Type B pancreatic cell (in vitro differentiated cells): ENCODE results near the gene SCN3A. TPM values are rescaled to one million over a fixed set of nuclear protein-coding genes. Genes with fewer than 3 reads are reported as not detected.

ENCODE experiments used
- DNase-seq: peaks from one replicate; pipeline ENCODE4 v3.0.0; 2021; ENCODE audit warnings: mixed read lengths; ENCODE audit not compliant: unreplicated experiment; ENCODE audit errors: extremely low spot score
- H3K27ac Mint-ChIP-seq: 2 replicates; pipeline ENCODE4 v1.8.0; 2021; ENCODE audit warnings: mild to moderate bottlenecking, mixed read lengths
- H3K27me3 Mint-ChIP-seq: 2 replicates; pipeline ENCODE4 v1.8.0; 2021; ENCODE audit warnings: mixed read lengths
- H3K36me3 Mint-ChIP-seq: 2 replicates; pipeline ENCODE4 v1.8.0; 2021; ENCODE audit warnings: mixed read lengths
- H3K4me1 Mint-ChIP-seq: one replicate; pipeline ENCODE4 v1.8.0; 2021; ENCODE audit warnings: mixed read lengths; ENCODE audit not compliant: unreplicated experiment
- H3K4me3 Mint-ChIP-seq: 2 replicates; pipeline ENCODE4 v1.8.0; 2021; ENCODE audit warnings: mild to moderate bottlenecking, mixed read lengths
- H3K9me3 Mint-ChIP-seq: 2 replicates; pipeline ENCODE4 v1.8.0; 2021; ENCODE audit warnings: mixed read lengths
- CTCF ChIP-seq: fragments of 200-600 bp; sonication (generic); conservative IDR thresholded peaks from 2 replicates; pipeline ENCODE4 v1.5.0; 2021; ENCODE audit warnings: antibody characterized with exemption, mild to moderate bottlenecking
- total RNA-seq: library from RNA; stranded (reverse); gene quantifications from 2 replicates; pipeline ENCODE4 v1.2.1, GENCODE V29; 2021; ENCODE audit warnings: low replicate concordance

The SCN3A gene
- total RNA-seq, 1 donor from 2014 or later, result 2.8 TPM

- no peak for DNase-seq
- no peak overlapping the region for H3K4me3 Mint-ChIP-seq
- no peaks in the 10 kb centered on the region for H3K9me3 Mint-ChIP-seq
These were observed 82.9 kb downstream of the SCN3A start for GRCh38 chr2:165120740-165121467.

GRCh38 chr2:165115258-165115657 lies 88.6 kb downstream of the SCN3A start:
- H3K36me3 Mint-ChIP-seq, result no peaks in the 10 kb centered on the region
- no peak overlapping the region for H3K27ac Mint-ChIP-seq
- H3K4me1 Mint-ChIP-seq, result no peaks in the 10 kb centered on the region
- no peaks in the 10 kb centered on the region for H3K27me3 Mint-ChIP-seq
- DNase-seq, result no peak
- H3K4me3 Mint-ChIP-seq, result no peak overlapping the region
- H3K9me3 Mint-ChIP-seq, result no peaks in the 10 kb centered on the region
- TF ChIP-seq CTCF, result no peak

More at GRCh38 chr2:165120740-165121467, 82.9 kb downstream of the SCN3A start:
- no peaks in the 10 kb centered on the region for H3K27me3 Mint-ChIP-seq
- H3K36me3 Mint-ChIP-seq, result no peaks in the 10 kb centered on the region
- H3K4me1 Mint-ChIP-seq, result no peaks in the 10 kb centered on the region
- TF ChIP-seq CTCF, result no peak
- no peak overlapping the region for H3K27ac Mint-ChIP-seq

GRCh38 chr2:165114346-165114939 lies 89.4 kb downstream of the SCN3A start:
- H3K27ac Mint-ChIP-seq, result peak overlapping the region; percentile 10
- DNase-seq, result no peak
- no peak for TF ChIP-seq CTCF
- no peaks in the 10 kb centered on the region for H3K9me3 Mint-ChIP-seq
- H3K27me3 Mint-ChIP-seq, result no peaks in the 10 kb centered on the region
- no peak overlapping the region for H3K4me3 Mint-ChIP-seq
- H3K4me1 Mint-ChIP-seq, result no peaks in the 10 kb centered on the region
- no peaks in the 10 kb centered on the region for H3K36me3 Mint-ChIP-seq

DNA sequence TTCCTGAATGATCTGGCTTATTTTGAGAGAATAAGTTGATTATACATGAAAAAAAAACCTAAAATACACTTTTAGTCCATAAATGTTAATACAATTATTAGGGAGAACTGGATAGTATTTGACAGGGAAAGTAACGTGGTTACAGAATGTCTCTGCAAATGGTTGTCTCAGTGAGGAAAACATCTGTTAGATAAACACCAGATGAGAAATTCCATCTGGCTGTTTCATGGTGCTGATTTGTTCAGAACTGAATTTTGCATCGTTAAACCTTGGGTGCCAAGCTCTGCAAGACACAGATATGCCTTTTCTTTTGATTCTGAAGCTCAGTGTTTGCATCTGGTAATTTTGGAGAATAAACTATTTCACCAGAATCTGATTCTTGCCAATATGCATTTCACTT lies 90.4 kb downstream of the SCN3A start:
- TF ChIP-seq CTCF, result no peak
- H3K9me3 Mint-ChIP-seq, result no peaks in the 10 kb centered on the region
- DNase-seq, result no peak
- no peaks in the 10 kb centered on the region for H3K27me3 Mint-ChIP-seq
- no peak overlapping the region for H3K4me3 Mint-ChIP-seq
- no peaks in the 10 kb centered on the region for H3K4me1 Mint-ChIP-seq
- no peaks in the 10 kb centered on the region for H3K36me3 Mint-ChIP-seq
- no peak overlapping the region for H3K27ac Mint-ChIP-seq

- no peak for DNase-seq
- H3K9me3 Mint-ChIP-seq, result no peaks in the 10 kb centered on the region
- no peaks in the 10 kb centered on the region for H3K27me3 Mint-ChIP-seq
- no peaks in the 10 kb centered on the region for H3K4me1 Mint-ChIP-seq
- no peaks in the 10 kb centered on the region for H3K36me3 Mint-ChIP-seq
- no peak for TF ChIP-seq CTCF
- H3K4me3 Mint-ChIP-seq, result no peak overlapping the region
- H3K27ac Mint-ChIP-seq, result no peak overlapping the region
These were observed 91.1 kb downstream of the SCN3A start for GRCh38 chr2:165112789-165113188.
